Natural killer cell (primary cell): ENCODE measurements around the gene MAST4. TPM values are rescaled to one million over a fixed set of nuclear protein-coding genes. Genes with fewer than 3 reads are reported as not detected.

Experiments used
- ATAC-seq, 3 donors: fragments of 150-1000 bp in 2 of 3; fragments of 200-7000 bp in 1 of 3; cut with Tn5 transposase; 1 replicate in 1 of 3; 2 replicates in 2 of 3; pipeline ENCODE4 v1.10.0; 2021; ENCODE audit warnings: mild to moderate bottlenecking in 2 of 3, moderate library complexity in 2 of 3
- DNase-seq, 2 donors: peaks; one replicate each; pipeline versions ENCODE4 v3.0.0 to v3.0.0-alpha.2; 2013 to 2021; ENCODE audit warnings: mixed read lengths in 1 of 2
- H3K27ac ChIP-seq: one replicate; pipeline ENCODE4 v1.5.1; 2013; ENCODE audit warnings: mild to moderate bottlenecking, low read length
- H3K27me3 ChIP-seq: one replicate; pipeline ENCODE4 v1.6.1; 2013; ENCODE audit warnings: low read length; ENCODE audit not compliant: control insufficient read depth, insufficient read depth
- H3K36me3 ChIP-seq: one replicate; pipeline ENCODE4 v1.6.1; 2013; ENCODE audit warnings: low read length; ENCODE audit not compliant: control insufficient read depth, insufficient read depth
- H3K4me1 ChIP-seq: one replicate; pipeline ENCODE4 v1.6.1; 2013; ENCODE audit warnings: low read length; ENCODE audit not compliant: control insufficient read depth, insufficient read depth
- H3K4me3 ChIP-seq: one replicate; pipeline ENCODE4 v1.5.1; 2013; ENCODE audit warnings: low read length
- H3K9me3 ChIP-seq: one replicate; pipeline ENCODE4 v1.6.1; 2013; ENCODE audit warnings: low read length; ENCODE audit not compliant: control insufficient read depth, insufficient read depth
- H3K27ac Mint-ChIP-seq, 2 donors: one replicate each; pipeline ENCODE4 v1.8.0; 2022; ENCODE audit warnings: mild to moderate bottlenecking in 2 of 2, mixed read lengths in 2 of 2, moderate library complexity in 1 of 2
- H3K27me3 Mint-ChIP-seq, 2 donors: one replicate each; pipeline ENCODE4 v1.8.0; 2022; ENCODE audit warnings: low read depth in 2 of 2, mixed read lengths in 2 of 2
- H3K36me3 Mint-ChIP-seq: one replicate; pipeline ENCODE4 v1.8.0; 2022; ENCODE audit warnings: mixed read lengths
- H3K4me1 Mint-ChIP-seq, 2 donors: one replicate each; pipeline ENCODE4 v1.8.0; 2022; ENCODE audit warnings: mixed read lengths in 2 of 2
- H3K4me3 Mint-ChIP-seq: one replicate; pipeline ENCODE4 v1.8.0; 2022; ENCODE audit warnings: mild to moderate bottlenecking, moderate library complexity, mixed read lengths
- H3K9me3 Mint-ChIP-seq, 2 donors: one replicate each; pipeline ENCODE4 v1.8.0; 2022; ENCODE audit warnings: mixed read lengths in 2 of 2
- WGBS: methylation state at CpG from one replicate; pipeline ENCODE4 v1.1.7; 2013; ENCODE audit warnings: missing lambda C conversion rate; ENCODE audit not compliant: insufficient coverage; 5-methylcytosine and 5-hydroxymethylcytosine counted together
- intact Hi-C: fragments of 100-400 bp; cut with micrococcal nuclease; formaldehyde crosslinking; loops from one replicate; pipeline ENCODE4 v1.14.2; 2022
- total RNA-seq, 4 donors: library from RNA; stranded (reverse); fragments of 120-200 nt in 1 of 4; gene quantifications; one replicate each; pipeline versions ENCODE4 v1.2.3 to v1.2.4, GENCODE V29; 2013 to 2022
- TF ChIP-seq, protein P1 (sequence below): fragments of 200-600 bp; IDR thresholded peaks from one replicate; pipeline ENCODE4 v1.8.0; 2022; ENCODE audit warnings: antibody characterized with exemption

MAST4 gene
- total RNA-seq, 3 donors from 2014 or later (not counting 1 experiment from before 2014, with no cell fraction given), result 6.5 to 14.1 (median 12.7) TPM

DNA sequence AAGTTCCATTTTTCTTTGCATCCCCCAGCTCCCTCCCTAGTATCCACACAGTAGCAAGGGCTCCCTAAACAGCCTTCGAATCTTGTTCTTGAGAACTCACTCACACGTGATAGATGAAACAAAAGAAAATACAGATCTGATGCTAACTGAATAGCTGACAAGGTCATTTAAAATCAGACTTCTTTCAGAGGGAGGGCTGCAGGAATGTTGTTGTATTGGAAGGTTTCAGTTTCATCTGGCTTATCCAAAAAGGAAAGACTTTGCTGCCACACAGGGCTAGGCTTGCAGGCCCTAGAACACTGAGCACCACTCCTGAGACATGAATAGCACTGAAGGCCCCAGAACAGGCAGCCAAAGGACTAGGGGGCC, 597.2 kb downstream of the MAST4 start:
- no peak for ATAC-seq
- intact Hi-C loops, result no loop called here
- peak overlapping the region; percentile 39 for H3K4me3 ChIP-seq
- H3K4me1 ChIP-seq, result peaks cover 10% of the 10 kb centered on the region
- no peaks in the 10 kb centered on the region for H3K9me3 Mint-ChIP-seq
- no peaks in the 10 kb centered on the region for H3K9me3 ChIP-seq
- 62% methylated on average over 2 of the region's 2 CpGs for WGBS
- peaks cover 9 to 15% of the 10 kb centered on the region in 2 donors for H3K4me1 Mint-ChIP-seq
- H3K27me3 Mint-ChIP-seq, result peaks cover 0 to 2% of the 10 kb centered on the region in 2 donors
- DNase-seq, result no peak
- H3K4me3 Mint-ChIP-seq, result no peak overlapping the region
- no peaks in the 10 kb centered on the region for H3K36me3 ChIP-seq
- H3K36me3 Mint-ChIP-seq, result no peaks in the 10 kb centered on the region
- no peaks in the 10 kb centered on the region for H3K27me3 ChIP-seq
- H3K27ac Mint-ChIP-seq, result no peak overlapping the region
- TF ChIP-seq, protein P1, sequence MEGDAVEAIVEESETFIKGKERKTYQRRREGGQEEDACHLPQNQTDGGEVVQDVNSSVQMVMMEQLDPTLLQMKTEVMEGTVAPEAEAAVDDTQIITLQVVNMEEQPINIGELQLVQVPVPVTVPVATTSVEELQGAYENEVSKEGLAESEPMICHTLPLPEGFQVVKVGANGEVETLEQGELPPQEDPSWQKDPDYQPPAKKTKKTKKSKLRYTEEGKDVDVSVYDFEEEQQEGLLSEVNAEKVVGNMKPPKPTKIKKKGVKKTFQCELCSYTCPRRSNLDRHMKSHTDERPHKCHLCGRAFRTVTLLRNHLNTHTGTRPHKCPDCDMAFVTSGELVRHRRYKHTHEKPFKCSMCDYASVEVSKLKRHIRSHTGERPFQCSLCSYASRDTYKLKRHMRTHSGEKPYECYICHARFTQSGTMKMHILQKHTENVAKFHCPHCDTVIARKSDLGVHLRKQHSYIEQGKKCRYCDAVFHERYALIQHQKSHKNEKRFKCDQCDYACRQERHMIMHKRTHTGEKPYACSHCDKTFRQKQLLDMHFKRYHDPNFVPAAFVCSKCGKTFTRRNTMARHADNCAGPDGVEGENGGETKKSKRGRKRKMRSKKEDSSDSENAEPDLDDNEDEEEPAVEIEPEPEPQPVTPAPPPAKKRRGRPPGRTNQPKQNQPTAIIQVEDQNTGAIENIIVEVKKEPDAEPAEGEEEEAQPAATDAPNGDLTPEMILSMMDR, result no peak
- peak overlapping the region; percentile 75 for H3K27ac ChIP-seq

DNA sequence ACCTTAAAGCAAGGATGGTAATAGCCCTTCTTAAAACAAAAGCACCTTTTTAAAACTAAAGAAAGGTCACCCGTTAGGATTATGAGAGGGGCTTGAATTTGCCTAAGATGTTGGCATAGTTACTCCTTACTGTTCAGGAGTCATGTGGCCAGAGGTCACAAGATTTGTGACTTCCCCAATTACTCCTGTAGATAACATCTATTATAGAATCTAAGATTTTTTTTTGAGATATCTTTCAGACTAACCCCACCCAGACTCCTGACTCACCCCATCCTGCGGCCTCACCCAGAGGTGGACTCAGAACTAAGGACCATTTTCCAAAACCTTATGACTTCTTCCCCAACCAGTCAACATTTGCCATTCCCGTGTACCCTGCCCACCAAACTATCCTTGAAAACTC, 598.0 kb downstream of the MAST4 start:
- H3K4me3 Mint-ChIP-seq, result no peak overlapping the region
- TF ChIP-seq, protein P1, result no peak
- Histone ChIP-seq H3K27ac (peak overlapping the region; percentile 75), H3K27me3 (no peaks in the 10 kb centered on the region), H3K4me3 (peak overlapping the region; percentile 39), H3K9me3 (no peaks in the 10 kb centered on the region), H3K36me3 (no peaks in the 10 kb centered on the region), H3K4me1 (peaks cover 9% of the 10 kb centered on the region)
- H3K9me3 Mint-ChIP-seq, result no peaks in the 10 kb centered on the region
- H3K27me3 Mint-ChIP-seq, result peaks cover 0 to 2% of the 10 kb centered on the region in 2 donors
- no peaks in the 10 kb centered on the region for H3K36me3 Mint-ChIP-seq
- intact Hi-C loops, result no loop called here
- DNase-seq (no peak), ATAC-seq (peak in 1 of 3 donors; percentile 78)
- WGBS, result 83% methylated on average over 2 of the region's 3 CpGs
- H3K4me1 Mint-ChIP-seq, result peaks cover 8 to 14% of the 10 kb centered on the region in 2 donors
- peak overlapping the region in 1 of 2 donors; percentile 10 for H3K27ac Mint-ChIP-seq

DNA sequence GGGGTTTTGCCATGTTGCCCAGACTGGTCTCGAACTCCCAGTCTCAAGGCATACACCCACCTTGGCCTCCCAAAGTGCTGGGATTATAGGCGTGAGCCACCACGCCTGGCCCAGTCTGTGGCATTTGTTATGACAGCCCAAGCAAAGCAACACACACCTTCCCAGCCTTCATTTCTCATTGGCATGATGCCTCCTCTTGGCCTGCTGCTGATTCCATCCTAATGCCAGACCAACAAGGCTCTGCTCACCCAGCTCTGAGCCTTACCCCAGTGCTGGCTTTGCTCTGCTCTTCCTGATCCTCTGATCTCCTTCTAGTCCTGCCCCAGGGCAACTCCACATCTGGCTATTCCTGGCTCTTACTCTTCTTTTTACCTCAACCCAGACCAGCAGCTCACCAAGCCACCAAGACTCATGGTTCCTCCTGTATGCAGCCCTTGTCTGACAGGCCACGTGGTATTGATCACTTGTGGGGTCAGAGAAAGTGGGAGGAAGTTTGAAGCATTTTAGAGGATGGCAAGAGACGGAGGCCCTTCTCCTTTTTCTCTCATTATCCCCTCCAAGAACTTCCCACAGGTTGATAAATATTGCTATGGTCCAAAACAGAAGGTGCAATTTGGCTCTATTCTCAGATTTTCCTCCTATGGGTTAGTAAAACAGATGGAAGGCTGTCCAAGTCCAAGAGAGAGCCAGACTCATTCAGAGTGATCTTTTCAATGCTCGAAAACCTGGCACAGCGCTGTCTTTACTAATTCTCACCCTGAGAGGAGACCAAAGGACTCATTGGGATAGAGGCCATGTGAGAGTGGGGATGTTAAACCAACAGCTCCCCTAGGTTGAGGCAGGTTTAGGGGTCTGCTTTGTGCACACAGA, 599.4 kb downstream of the MAST4 start:
- DNase-seq, result no peak
- no peaks in the 10 kb centered on the region for H3K36me3 ChIP-seq
- TF ChIP-seq, protein P1, result no peak
- WGBS, result 84% methylated on average over 5 of the region's 7 CpGs
- no peak for ATAC-seq
- H3K4me3 Mint-ChIP-seq, result no peak overlapping the region
- peak overlapping the region; percentile 39 for H3K4me3 ChIP-seq
- peaks cover 0 to 2% of the 10 kb centered on the region in 2 donors for H3K27me3 Mint-ChIP-seq
- intact Hi-C loops, result no loop called here
- no peak overlapping the region for H3K27ac Mint-ChIP-seq
- H3K9me3 Mint-ChIP-seq, result no peaks in the 10 kb centered on the region
- H3K27me3 ChIP-seq, result no peaks in the 10 kb centered on the region
- H3K9me3 ChIP-seq, result no peaks in the 10 kb centered on the region
- peaks cover 20 to 24% of the 10 kb centered on the region in 2 donors for H3K4me1 Mint-ChIP-seq
- H3K27ac ChIP-seq, result peak overlapping the region; percentile 47
- H3K4me1 ChIP-seq, result peaks cover 14% of the 10 kb centered on the region
- no peaks in the 10 kb centered on the region for H3K36me3 Mint-ChIP-seq
